Measurements from ENCODE around the gene SESN3.
"Not testable (repeated sequence)": the region's sequence is repeated elsewhere in the genome, so short reads cannot be mapped to it uniquely, and the experiment has no call there.

- TF ChIP-seq POLR2AphosphoS5 (IDR thresholded peaks at IDR 0.05; ENCODE audit: low read depth, low read length); TAF1 (IDR thresholded peaks at IDR 0.05; ENCODE audit: borderline replicate concordance, low read depth, low read length); POLR2A (IDR thresholded peaks at IDR 0.05; ENCODE audit: low read depth, low read length): not testable (repeated sequence)
Measured at GRCh38 chr11:95273618-95274017, 42.6 kb upstream of the SESN3 start.

Data from GM12892 (cell line).